A172 (cell line): Measurements from ENCODE around the gene VMP1. TPM values are rescaled to one million over a fixed set of nuclear protein-coding genes. Genes with fewer than 3 reads are reported as not detected.
"Not testable (repeated sequence)": the region's sequence is repeated elsewhere in the genome, so short reads cannot be mapped to it uniquely, and the experiment has no call there.

Source experiments
- DNase-seq: peaks from one replicate; pipeline ENCODE4 v3.0.0-alpha.2; 2015; ENCODE audit warnings: low spot score
- total RNA-seq: library from RNA; depleted of rRNA; stranded (reverse); fragments of >200 nt; shearing (Covaris generic); gene quantifications from 2 replicates; pipeline ENCODE4 v1.2.3, GENCODE V29; 2014; rRNA removed

The VMP1 gene
- total RNA-seq, 1 experiment from 2014 or later, result 392 TPM

GRCh38 chr17:59858167-59858816 is 150.8 kb downstream of the VMP1 start:
- DNase-seq, result no peak

- no peak for DNase-seq
Measured at GRCh38 chr17:59858932-59859331, 151.5 kb downstream of the VMP1 start.

- DNase-seq, result peak; percentile 65
Measured at GRCh38 chr17:59859444-59860025, 152.1 kb downstream of the VMP1 start.

GRCh38 chr17:59863616-59864015 is 156.2 kb downstream of the VMP1 start:
- DNase-seq, result no peak

- DNase-seq, result no peak
Measured at GRCh38 chr17:59869941-59870218, 162.4 kb downstream of the VMP1 start.

GRCh38 chr17:59870482-59870881 is 163.0 kb downstream of the VMP1 start:
- DNase-seq, result no peak

GRCh38 chr17:59872351-59872750 is 164.9 kb downstream of the VMP1 start:
- DNase-seq, result no peak

GRCh38 chr17:59873414-59873813 is 166.0 kb downstream of the VMP1 start:
- DNase-seq, result not testable (repeated sequence)

- DNase-seq, result no peak
Measured at GRCh38 chr17:59874376-59874775, 166.9 kb downstream of the VMP1 start.

GRCh38 chr17:59876107-59876506 is 168.7 kb downstream of the VMP1 start:
- no peak for DNase-seq

GRCh38 chr17:59877965-59878364 is 170.5 kb downstream of the VMP1 start:
- DNase-seq, result no peak

GRCh38 chr17:59878624-59879023 is 171.2 kb downstream of the VMP1 start:
- DNase-seq, result no peak

GRCh38 chr17:59884861-59885260 is 177.4 kb downstream of the VMP1 start:
- DNase-seq, result no peak

GRCh38 chr17:59888145-59888750 is 180.8 kb downstream of the VMP1 start:
- no peak for DNase-seq

GRCh38 chr17:59890720-59891119 is 183.3 kb downstream of the VMP1 start:
- peak; percentile 19 for DNase-seq

Other genes starting within 250 kb of the VMP1 start
- 67.1 and 70.5 TPM in 2 replicates for gene DHX40, start 142.0 kb upstream of the VMP1 start, total RNA-seq
- 362 and 373 TPM in 2 replicates for gene CLTC, start 87.8 kb upstream of the VMP1 start, total RNA-seq
- gene PTRH2, start 224 bp upstream of the VMP1 start, total RNA-seq, result 51.7 and 60.5 TPM in 2 replicates
- gene TUBD1, start 185.3 kb downstream of the VMP1 start, total RNA-seq, result 9.9 and 19.2 TPM in 2 replicates
- 29.1 and 32.7 TPM in 2 replicates for gene RPS6KB1, start 185.5 kb downstream of the VMP1 start, total RNA-seq